WTC11 (cell line): ENCODE data around the gene STK40. TPM values are rescaled to one million over a fixed set of nuclear protein-coding genes. Genes with fewer than 3 reads are reported as not detected.

Source experiments
- ARID4B ChIP-seq: sonication (generic); formaldehyde crosslinking; IDR thresholded peaks from 2 replicates; pipeline ENCODE4 v1.8.0; 2023; ENCODE audit warnings: missing genetic modification reagents, mild to moderate bottlenecking, borderline replicate concordance
- CTCF ChIP-seq: fragments of 200-600 bp; IDR thresholded peaks from 2 replicates; pipeline ENCODE4 v1.8.0; 2022; ENCODE audit warnings: antibody characterized with exemption
- E2F1 ChIP-seq: sonication (generic); formaldehyde crosslinking; IDR thresholded peaks from 2 replicates; pipeline ENCODE4 v1.8.0; 2022; ENCODE audit warnings: mild to moderate bottlenecking, missing genetic modification reagents
- FOXP4 ChIP-seq: sonication (generic); formaldehyde crosslinking; IDR thresholded peaks from 2 replicates; pipeline ENCODE4 v1.8.0; 2022; ENCODE audit warnings: mild to moderate bottlenecking, missing genetic modification reagents
- HMGXB4 ChIP-seq: sonication (generic); formaldehyde crosslinking; IDR thresholded peaks from 2 replicates; pipeline ENCODE4 v1.8.1; 2023; ENCODE audit warnings: mild to moderate bottlenecking, moderate library complexity, missing genetic modification reagents
- NFATC4 ChIP-seq: fragments of 250-450 bp; sonication (Bioruptor Pico); IDR thresholded peaks from 2 replicates; pipeline ENCODE4 v1.9.0; 2021; ENCODE audit warnings: mild to moderate bottlenecking
- NR2C2 ChIP-seq: sonication (generic); formaldehyde crosslinking; IDR thresholded peaks from 2 replicates; pipeline ENCODE4 v1.8.0; 2022; ENCODE audit warnings: mild to moderate bottlenecking, missing genetic modification reagents
- PRDM15 ChIP-seq: sonication (generic); formaldehyde crosslinking; IDR thresholded peaks from 2 replicates; pipeline ENCODE4 v1.8.0; 2022; ENCODE audit warnings: missing genetic modification reagents
- SMAD4 ChIP-seq: sonication (generic); formaldehyde crosslinking; IDR thresholded peaks from 2 replicates; pipeline ENCODE4 v1.8.0; 2022; ENCODE audit warnings: mild to moderate bottlenecking, missing genetic modification reagents
- SOX15 ChIP-seq: fragments of 250-450 bp; sonication (Bioruptor Pico); IDR thresholded peaks from 2 replicates; pipeline ENCODE4 v1.9.0; 2021; ENCODE audit warnings: mild to moderate bottlenecking
- TP53 ChIP-seq: sonication (generic); formaldehyde crosslinking; IDR thresholded peaks from 2 replicates; pipeline ENCODE4 v1.8.1; 2023; ENCODE audit warnings: mild to moderate bottlenecking, missing genetic modification reagents
- ZNF263 ChIP-seq: sonication (generic); formaldehyde crosslinking; IDR thresholded peaks from 2 replicates; pipeline ENCODE4 v1.8.1; 2022; ENCODE audit warnings: low read depth, mild to moderate bottlenecking, moderate library complexity, missing genetic modification reagents
- ZNF281 ChIP-seq: sonication (generic); formaldehyde crosslinking; IDR thresholded peaks from 2 replicates; pipeline ENCODE4 v1.8.0; 2023; ENCODE audit warnings: mild to moderate bottlenecking, missing genetic modification reagents
- ZNF512 ChIP-seq: sonication (generic); formaldehyde crosslinking; IDR thresholded peaks from 2 replicates; pipeline ENCODE4 v1.8.1; 2022; ENCODE audit warnings: missing genetic modification reagents, borderline replicate concordance
- total RNA-seq: library from RNA; stranded (reverse); gene quantifications from 3 replicates; pipeline ENCODE4 v1.2.3, GENCODE V29; 2021

The STK40 gene
- total RNA-seq, 1 experiment from 2014 or later = 24.7 TPM

- no peak for TF ChIP-seq ARID4B (CRISPR knock-in tag)
- TF ChIP-seq NFATC4 (CRISPR knock-in tag) = no peak
- TF ChIP-seq FOXP4 (CRISPR knock-in tag) = no peak
- TF ChIP-seq E2F1 (CRISPR knock-in tag) = no peak
- 0 out of 2 replicates have a peak, but pooled peaks have one; percentile 31 for TF ChIP-seq ZNF512 (CRISPR knock-in tag)
- no peak for TF ChIP-seq TP53 (CRISPR knock-in tag)
- no peak for TF ChIP-seq ZNF281
- no peak for TF ChIP-seq CTCF
- TF ChIP-seq SOX15 (CRISPR knock-in tag) = no peak
- no peak for TF ChIP-seq SMAD4 (CRISPR knock-in tag)
- no peak for TF ChIP-seq PRDM15
- no peak for TF ChIP-seq HMGXB4
- peak; percentile 74 for TF ChIP-seq ZNF263 (CRISPR knock-in tag)
- TF ChIP-seq NR2C2 (CRISPR knock-in tag) = no peak
Measured at GRCh38 chr1:36323636-36324352, 61.9 kb downstream of the STK40 start, which contains the start of gene EVA1B (continued).
